Panc1 (cell line): ENCODE data around the gene DDX24. TPM values are rescaled to one million over a fixed set of nuclear protein-coding genes. Genes with fewer than 3 reads are reported as not detected.

Source experiments
- ATAC-seq: fragments of 200-7000 bp; cut with Tn5 transposase; 2 replicates; pipeline ENCODE4 v1.9.1; 2020; ENCODE audit warnings: mild to moderate bottlenecking, moderate library complexity
- BruUV-seq: library from RNA; stranded (reverse); fragments of 400-500 nt; replicated peaks from 2 replicates; lab custom pipeline; 2021; lab: Mats Ljungman, UMichigan
- CTCF ChIA-PET: fragments of 300-600 bp; sonication (Branson Sonifier 250); formaldehyde crosslinking; loops from one replicate; lab custom pipeline; 2022; ENCODE audit warnings: antibody characterized with exemption; lab: Charles Lee
- POLR2A ChIA-PET: fragments of 300-600 bp; sonication (Branson Sonifier 250); formaldehyde crosslinking; loops from one replicate; lab custom pipeline; 2022; ENCODE audit warnings: antibody characterized with exemption; lab: Charles Lee
- DNase-seq: peaks from one replicate; pipeline ENCODE4 v3.0.0-alpha.2; 2010; ENCODE audit warnings: low read depth, low spot score
- H3K27ac ChIP-seq: 2 replicates; pipeline ENCODE4 v1.5.1; 2011; ENCODE audit warnings: mild to moderate bottlenecking, low read length, inconsistent platforms
- H3K27me3 ChIP-seq: fragments of 200-500 bp; sonication (Bioruptor generic); 2 replicates; pipeline ENCODE4 v1.6.0; 2014; ENCODE audit warnings: low read length, inconsistent platforms; ENCODE audit not compliant: control insufficient read depth, insufficient read depth
- H3K36me3 ChIP-seq: fragments of 200-500 bp; sonication (Bioruptor generic); 2 replicates; pipeline ENCODE4 v1.5.1; 2014; ENCODE audit warnings: inconsistent platforms, mild to moderate bottlenecking, low read length, moderate library complexity; ENCODE audit not compliant: control insufficient read depth, insufficient read depth
- H3K4me1 ChIP-seq: 2 replicates; pipeline ENCODE4 v1.5.1; 2011; ENCODE audit warnings: inconsistent platforms, mild to moderate bottlenecking, low read length, moderate library complexity; ENCODE audit not compliant: control insufficient read depth, insufficient read depth
- H3K4me3 ChIP-seq, 2 experiments: 2 replicates each; pipeline ENCODE4 v1.5.1; 2011 to 2012; ENCODE audit warnings: low read depth in 2 of 2, low read length in 2 of 2, mild to moderate bottlenecking in 2 of 2, inconsistent platforms in 1 of 2, moderate library complexity in 1 of 2
- H3K9me3 ChIP-seq: fragments of 200-500 bp; sonication (Bioruptor generic); 2 replicates; pipeline ENCODE4 v1.5.1; 2014; ENCODE audit warnings: low read depth, mild to moderate bottlenecking, inconsistent platforms, low read length, moderate library complexity; ENCODE audit not compliant: control insufficient read depth, insufficient read depth
- CTCF ChIP-seq: fragments of 450-650 bp; IDR thresholded peaks from 2 replicates; pipeline ENCODE4 v1.5.1; 2017; ENCODE audit warnings: mild to moderate bottlenecking
- POLR2AphosphoS5 ChIP-seq: IDR thresholded peaks from 2 replicates; pipeline ENCODE4 v1.6.1; 2012; ENCODE audit warnings: mild to moderate bottlenecking, low read depth, low read length, moderate library complexity
- REST ChIP-seq, 2 experiments: IDR thresholded peaks; 2 replicates each; pipeline ENCODE4 v1.6.1; 2011 to 2012; ENCODE audit warnings: low read depth in 2 of 2, control low read depth in 1 of 2, low read length in 1 of 2, mild to moderate bottlenecking in 1 of 2, moderate library complexity in 1 of 2; ENCODE audit not compliant: insufficient read depth in 1 of 2
- SIN3A ChIP-seq: IDR thresholded peaks from 2 replicates; pipeline ENCODE4 v1.6.1; 2012; ENCODE audit warnings: low read depth, mild to moderate bottlenecking, low read length, moderate library complexity, borderline replicate concordance; ENCODE audit not compliant: insufficient read depth
- TCF7L2 ChIP-seq: IDR thresholded peaks from 2 replicates; pipeline ENCODE4 v1.6.1; 2011; ENCODE audit warnings: mild to moderate bottlenecking, low read depth, low read length, inconsistent platforms
- in situ Hi-C: cut with HindIII; loops from 2 replicates; pipeline ENCODE4 v1.10.0; 2016; ENCODE audit warnings: low sequenced_read_pairs, low pct_unique_long_range_greater_than_20kb
- intact Hi-C: fragments of 100-400 bp; cut with micrococcal nuclease; formaldehyde crosslinking; loops from one replicate; pipeline ENCODE4 v1.10.0; 2022; ENCODE audit not compliant: unreplicated experiment
- total RNA-seq: library from RNA; stranded (reverse); gene quantifications from one replicate; pipeline ENCODE4 v1.2.1, GENCODE V29; 2021; ENCODE audit not compliant: unreplicated experiment

DDX24 gene
- total RNA-seq, 1 experiment from 2014 or later, result 103 TPM

GRCh38 chr14:94003397-94003796 lies 77.6 kb downstream of the DDX24 start:
- POLR2A ChIA-PET, result no interaction called here
- no peak for DNase-seq
- Histone ChIP-seq H3K27me3 (no peaks in the 10 kb centered on the region), H3K36me3 (no peaks in the 10 kb centered on the region), H3K9me3 (no peaks in the 10 kb centered on the region), H3K4me3 (no peak overlapping the region), H3K4me1 (no peaks in the 10 kb centered on the region), H3K27ac (no peak overlapping the region)
- intact Hi-C loops, result no loop called here
- CTCF ChIA-PET, result interaction anchor here (0.5 to 1.3 kb wide), 3 partner anchors 63 to 565 kb away, joined by 3 to 7 read pairs (median 3); no protein-coding TSS in a partner anchor
- no peak for ATAC-seq
- BruUV-seq, result no TSS peak
- TF ChIP-seq POLR2AphosphoS5 (no peak), REST (IDR thresholded peaks at IDR 0.05; ENCODE audit: insufficient read depth in 1 of 2, low read depth in 2 of 2, low read length in 1 of 2) (no peak), SIN3A (no peak), CTCF (no peak), TCF7L2 (no peak)
- in situ Hi-C loops, result no loop called here

DNA sequence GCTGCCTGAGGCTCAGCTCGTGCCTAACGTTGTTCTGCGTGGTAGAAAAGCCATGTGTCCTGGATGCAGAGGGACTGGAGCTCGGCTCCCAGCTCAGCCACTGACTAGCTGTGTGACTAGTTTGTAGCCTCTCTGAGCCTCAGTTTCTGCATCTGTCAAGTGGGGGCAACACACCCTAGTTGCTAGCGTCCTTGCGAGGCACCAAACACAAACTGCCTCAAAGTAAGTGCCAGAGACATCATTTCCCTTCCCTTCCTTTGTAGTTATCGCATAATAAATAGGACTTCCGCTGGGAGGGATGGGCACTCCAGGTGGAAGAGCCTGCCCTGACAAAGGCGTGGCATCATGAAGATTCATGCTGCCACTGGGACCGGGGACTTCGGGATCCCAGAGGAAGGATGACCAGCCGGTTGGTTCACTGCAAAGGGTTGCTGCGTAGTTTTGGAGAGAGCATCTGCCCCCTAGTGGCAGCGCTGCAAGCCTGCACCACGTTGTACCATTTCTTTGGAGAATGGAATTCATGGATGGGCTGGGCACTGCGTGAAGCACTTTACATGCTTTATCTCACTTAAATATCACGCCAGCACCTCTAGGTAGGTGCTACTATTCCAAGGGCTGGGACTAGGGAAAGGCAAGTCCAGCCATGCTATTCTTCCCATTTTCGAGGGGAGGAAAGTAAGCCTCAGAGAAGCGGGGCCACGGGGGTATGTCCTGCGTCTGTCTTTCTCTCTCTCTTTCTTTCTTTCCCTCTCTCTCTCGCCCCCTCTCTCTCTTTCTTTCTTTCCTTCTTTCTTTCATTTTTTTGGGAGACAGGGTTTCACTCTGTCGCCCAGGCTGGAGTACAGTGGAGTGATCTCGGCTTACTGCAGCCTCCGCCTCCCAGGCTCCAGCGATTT lies 79.3 kb downstream of the DDX24 start:
- CTCF ChIA-PET, result interaction anchor here (0.8 to 1.8 kb wide), 5 partner anchors 60 to 65 kb away, joined by 3 to 11 read pairs (median 4); no protein-coding TSS in a partner anchor
- Histone ChIP-seq H3K4me1 (no peaks in the 10 kb centered on the region), H3K9me3 (no peaks in the 10 kb centered on the region), H3K4me3 (no peak overlapping the region), H3K27me3 (no peaks in the 10 kb centered on the region), H3K36me3 (no peaks in the 10 kb centered on the region), H3K27ac (no peak overlapping the region)
- in situ Hi-C loops (no loop called here), intact Hi-C loops (loop anchor here (2.0 kb wide), 1 partner anchor 61 kb away; no protein-coding TSS in a partner anchor)
- ATAC-seq, result peak; percentile 88
- BruUV-seq, result no TSS peak
- TF ChIP-seq REST (IDR thresholded peaks at IDR 0.05; ENCODE audit: insufficient read depth in 1 of 2, low read depth in 2 of 2, low read length in 1 of 2), result no peak
- TF ChIP-seq CTCF, result peak; percentile 93
- POLR2A ChIA-PET, result no interaction called here
- DNase-seq, result peak; percentile 61
